Stimulated activated CD8-positive, alpha-beta memory T cell treated with anti-CD3 and anti-CD28 coated beads, Interleukin-15, amount 100 ng/mL, for 48 hours (primary cell): ENCODE data around the gene ZNF664.

Experiments
- DNase-seq, 2 donors: peaks; one replicate each; pipeline ENCODE4 v3.0.0-alpha.2; 2020; ENCODE audit warnings: low read depth in 2 of 2

ZNF664 gene

DNA sequence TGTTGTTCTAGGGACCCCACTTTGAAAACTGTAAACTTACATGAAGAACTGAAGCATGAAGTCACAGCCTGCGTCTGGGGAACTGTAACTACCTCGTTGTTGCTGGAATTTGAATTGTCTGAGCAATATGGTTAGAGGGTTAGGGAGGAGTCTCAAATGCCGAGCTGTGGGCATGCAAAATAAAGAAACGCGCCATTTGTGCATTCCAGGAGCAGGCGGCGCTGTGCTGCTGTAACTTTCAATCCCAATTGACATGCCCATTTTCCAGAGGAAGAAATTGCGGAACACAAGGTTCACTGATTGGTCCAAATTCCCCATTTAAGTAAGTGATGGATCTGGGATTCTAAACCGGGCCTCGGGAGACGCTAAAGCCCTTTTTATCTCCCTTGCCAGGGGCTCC is 61.3 kb downstream of the ZNF664 start:
- DNase-seq: no peak

DNA sequence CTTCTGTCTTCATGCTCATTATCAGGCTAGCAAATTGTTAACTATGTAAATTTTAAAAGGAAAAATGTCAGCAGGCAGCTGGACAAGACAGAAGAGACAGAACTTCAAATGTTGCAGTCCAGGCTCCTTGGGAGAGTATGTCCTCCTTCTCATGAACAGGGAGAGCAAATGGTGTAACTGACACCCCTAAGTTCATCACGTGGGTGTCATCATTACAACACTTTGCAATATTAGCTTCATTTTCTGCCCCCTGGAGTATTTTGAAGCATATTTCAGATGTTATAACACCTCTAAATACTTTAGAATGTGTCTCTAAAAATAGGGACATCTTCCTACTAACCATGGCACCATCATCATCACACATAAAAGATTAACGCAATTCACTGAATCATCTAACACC is 62.1 kb downstream of the ZNF664 start:
- no peak for DNase-seq

DNA sequence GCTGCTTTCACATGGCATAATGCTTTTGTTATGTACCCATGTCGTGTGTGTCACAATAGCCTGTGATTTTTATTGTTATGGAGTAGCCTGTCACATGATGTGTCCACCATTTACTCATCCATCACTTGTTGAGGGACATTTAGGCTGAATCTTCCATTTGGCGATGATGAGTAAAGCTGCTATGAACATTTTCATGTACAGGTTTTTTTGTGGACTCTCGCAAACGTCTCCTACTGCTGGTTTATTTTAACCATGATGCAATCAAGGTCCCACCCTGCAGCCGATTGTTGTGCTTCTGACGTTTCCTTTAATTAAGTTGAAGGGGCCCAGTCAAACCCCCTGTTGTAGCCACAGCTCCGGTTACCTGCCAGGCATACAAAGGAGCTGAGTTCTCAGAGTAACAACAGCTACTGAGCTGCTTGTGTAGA is 63.2 kb downstream of the ZNF664 start:
- no peak for DNase-seq

DNA sequence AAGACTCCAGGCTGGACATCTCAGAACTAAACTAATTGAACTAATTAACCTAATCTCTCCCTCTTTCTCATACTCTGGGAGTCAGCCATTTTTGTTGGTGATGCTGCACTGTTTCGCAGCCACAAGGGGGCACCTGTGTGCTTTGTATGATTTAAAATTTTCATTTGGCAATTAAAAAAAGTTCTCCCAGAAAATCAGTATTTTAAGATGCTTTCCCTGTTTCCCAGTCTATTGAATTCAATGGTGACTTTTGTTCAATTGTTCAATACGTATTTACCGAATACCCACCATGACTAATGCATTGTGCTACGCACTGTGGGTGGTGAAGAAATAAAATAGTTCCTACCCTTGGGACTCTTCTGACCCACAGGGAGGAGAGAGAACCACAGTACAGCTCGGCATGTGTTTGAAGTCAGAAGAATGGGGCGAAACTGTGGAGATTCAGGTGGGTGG is 63.7 kb downstream of the ZNF664 start:
- no peak for DNase-seq

DNA sequence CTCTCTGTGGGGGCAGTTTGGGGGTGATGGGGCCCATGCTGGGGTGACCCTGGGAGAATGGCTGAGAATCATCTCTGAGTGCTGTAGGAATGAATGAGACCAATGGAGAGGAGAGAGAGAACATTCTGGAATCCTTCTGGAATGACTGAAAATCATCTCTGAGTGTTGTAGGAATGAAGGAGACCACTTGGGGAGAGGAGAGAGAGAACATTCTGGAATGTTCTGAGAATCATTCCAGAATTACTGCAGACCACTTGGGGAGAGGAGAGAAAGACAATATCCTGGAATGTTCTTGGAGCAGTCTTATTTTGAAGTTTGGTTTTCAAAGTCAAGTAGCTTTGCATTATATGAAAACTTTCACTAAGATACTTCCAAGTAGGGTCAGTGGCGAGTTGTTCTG is 64.3 kb downstream of the ZNF664 start:
- DNase-seq: no peak

DNA sequence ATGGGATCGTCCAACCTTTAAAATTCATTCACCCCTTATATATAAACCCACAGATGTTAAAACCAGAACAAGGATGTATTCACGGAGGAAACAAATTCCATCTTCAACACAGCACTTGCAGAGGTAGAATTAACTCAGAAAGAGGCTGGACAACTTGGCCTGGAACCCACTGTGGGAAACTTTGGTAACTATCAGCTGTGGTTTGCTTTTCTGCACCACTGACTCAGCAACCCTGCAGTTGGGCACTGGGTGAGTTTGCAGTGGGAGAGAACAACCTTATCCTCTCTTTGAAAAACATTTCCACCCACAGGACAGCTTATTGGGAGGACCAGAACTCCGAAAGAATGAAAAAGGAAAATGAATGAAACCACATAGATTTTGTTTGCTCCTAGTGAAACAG is 66.3 kb downstream of the ZNF664 start:
- DNase-seq: no peak

DNA sequence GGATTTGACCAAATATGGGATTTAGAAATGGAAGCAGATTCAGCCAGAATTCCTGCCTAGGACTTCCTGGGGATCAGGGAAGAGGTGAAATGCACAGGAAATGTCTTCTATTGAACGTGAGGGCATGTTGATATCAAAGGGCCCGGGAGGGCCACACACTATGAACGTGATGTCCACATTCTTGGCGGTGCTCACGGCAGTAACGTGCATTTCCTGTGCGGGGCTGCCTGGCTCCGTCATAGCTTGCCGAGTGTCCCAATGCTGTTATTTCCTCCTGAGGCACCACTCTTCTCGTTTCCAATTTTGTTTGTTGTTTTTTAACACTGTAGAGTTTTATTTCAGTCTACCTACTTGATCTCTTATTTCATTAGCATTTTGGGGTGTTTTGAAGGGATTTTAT is 67.3 kb downstream of the ZNF664 start:
- DNase-seq: no peak

DNA sequence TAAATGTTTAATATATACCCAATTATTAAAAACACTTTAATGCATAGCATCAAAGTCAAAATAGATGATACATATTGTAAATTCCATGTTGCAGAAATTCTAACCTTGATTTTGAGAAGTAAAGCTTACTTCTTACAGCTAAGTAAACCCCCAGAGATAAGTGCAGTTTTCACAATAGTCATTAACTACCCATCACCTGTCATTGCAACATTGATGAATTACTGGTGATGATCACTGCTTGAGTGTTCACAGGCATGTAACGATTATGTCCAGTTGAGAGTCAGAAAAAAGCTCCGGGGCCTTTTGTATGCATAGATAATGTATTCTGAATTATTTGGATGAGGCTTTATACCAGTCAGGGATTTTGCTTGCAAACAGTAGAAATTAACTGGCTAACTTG is 67.7 kb downstream of the ZNF664 start:
- DNase-seq: no peak

DNA sequence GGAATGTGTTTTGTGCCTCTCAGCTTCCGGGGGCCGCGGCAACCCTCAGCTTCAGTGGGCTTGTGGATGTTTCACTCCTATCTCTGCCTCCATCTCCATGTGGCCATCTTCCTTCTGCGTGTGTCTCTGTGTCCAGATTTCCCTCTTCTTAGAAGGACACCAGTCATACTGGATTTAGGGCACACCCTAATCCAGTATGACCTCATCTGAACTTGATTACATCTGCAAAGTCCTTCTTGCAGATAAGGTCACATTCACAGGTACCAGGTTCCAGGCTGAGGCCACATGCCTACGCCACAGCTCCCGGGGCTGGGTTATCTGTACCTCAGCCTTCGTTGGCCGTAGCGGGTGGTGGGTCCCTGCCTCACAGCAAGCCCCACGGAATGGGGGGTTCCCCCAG is 68.9 kb downstream of the ZNF664 start:
- DNase-seq: no peak

DNA sequence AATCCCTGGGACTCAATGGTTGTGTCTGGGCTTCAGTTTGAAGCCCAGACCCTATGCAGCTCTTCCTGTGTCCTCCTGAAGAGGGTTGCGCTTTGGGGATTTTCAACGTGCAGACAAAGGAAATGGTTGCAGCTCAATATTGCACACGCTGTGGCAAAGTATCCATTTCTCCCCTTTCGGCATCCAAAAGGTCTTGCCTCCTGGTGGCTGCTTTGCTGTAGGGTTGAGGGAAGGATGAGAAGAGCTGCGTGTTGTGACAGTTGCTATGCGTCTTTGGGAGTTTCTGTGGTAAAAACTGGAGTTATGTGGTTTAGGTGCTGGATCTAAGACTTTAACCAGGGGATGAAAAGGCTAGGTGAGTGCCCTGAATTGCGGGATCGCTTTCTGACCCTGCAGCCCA is 71.0 kb downstream of the ZNF664 start:
- DNase-seq: no peak

DNA sequence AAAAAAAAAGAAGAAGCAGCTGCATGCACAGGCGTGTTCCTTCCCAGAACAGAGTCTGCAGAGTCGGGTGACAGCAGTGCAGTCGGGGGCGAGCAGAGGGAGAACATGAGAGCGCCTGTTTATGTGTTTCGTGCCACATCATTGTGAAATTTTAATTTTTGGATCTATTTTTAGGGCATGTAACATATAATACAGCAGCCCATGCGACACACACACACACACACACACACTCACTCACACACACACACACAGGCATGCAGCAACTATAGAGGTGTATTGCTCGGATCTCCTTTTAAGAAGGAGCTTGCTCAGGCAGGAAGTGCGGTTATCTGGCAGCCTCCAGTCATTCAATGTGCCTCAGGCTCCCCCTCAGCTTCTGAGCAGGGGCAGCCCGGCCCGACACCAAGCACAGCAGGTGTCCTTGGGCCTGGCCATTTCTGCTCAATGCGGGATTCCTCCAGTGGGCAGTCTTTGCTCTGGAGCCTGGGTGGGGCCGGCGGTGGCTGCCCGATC is 71.8 kb downstream of the ZNF664 start:
- DNase-seq: no peak

DNA sequence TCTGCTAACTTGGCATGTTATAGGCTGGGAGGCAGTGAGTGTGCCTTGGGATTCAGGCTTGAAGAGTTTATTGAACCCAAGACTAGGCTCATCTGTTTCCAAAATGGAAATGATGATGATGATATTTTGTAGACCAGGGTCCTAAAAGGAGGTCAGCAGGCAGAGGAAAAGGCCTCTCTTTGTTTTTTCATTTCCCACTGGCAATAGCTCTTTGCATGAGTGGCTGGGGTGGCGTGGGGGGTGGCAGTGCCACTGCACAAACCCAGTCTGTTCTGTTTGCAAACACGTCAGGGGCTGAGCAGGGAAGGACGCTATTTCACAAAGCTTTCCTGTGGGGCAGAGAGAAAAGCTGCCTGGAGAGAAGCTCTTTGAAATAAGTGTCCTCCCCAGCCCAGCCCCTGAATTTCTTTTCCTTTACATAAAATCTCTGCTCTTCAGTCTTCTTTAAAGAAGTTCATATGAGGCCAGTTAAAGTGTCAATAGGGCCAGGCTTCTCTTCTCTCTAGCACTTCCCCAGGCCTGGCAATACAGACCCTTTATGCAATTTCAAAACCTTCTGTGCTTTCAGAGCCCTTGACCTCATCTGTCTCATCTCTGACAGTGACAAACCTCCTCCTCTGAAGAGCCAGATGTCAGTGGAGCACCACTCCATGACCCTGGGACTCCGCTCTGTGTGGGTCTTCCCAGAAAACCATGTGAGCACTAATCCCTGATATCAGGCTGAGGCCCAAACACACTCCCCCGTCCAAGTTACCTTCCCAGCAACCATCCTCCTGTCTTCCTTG is 72.8 kb downstream of the ZNF664 start:
- DNase-seq: no peak

DNA sequence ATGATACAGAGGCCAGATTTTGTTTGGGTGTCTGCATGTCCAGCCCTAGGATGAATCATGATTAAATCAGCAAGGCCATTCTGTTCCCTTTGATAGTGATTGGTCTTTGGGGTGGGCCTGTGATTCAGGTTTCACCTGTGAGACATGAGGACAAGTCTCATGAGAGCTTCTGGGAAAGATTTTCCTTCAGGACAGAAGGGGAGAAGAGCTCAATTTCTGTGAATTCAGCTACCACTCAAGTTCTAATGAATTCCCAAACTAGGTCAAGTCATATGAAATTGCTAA is 73.4 kb downstream of the ZNF664 start:
- no peak for DNase-seq

DNA sequence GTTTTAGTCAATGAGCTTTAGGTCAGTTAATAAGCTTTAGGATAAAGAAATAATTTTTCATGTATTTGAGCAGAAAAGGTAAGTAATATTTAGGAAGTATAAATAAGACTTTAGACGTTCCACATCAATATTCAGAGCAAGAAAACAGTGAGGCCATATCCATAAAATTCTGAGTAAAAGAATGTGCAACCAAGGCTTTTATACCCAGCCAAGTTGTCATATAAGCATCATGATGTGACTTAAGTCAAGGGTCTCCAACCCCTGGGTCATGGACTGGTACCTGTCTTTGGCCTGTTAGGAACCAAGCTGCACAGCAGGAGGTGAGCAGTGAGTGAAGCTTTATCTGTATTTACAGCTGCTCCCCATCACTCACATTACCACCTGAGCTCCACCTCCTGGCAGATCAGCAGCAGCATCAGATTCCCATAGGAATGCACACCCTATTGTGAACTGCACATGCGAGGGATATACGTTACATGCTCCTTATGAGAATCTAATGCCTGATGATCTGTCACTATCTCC is 74.1 kb downstream of the ZNF664 start:
- no peak for DNase-seq

DNA sequence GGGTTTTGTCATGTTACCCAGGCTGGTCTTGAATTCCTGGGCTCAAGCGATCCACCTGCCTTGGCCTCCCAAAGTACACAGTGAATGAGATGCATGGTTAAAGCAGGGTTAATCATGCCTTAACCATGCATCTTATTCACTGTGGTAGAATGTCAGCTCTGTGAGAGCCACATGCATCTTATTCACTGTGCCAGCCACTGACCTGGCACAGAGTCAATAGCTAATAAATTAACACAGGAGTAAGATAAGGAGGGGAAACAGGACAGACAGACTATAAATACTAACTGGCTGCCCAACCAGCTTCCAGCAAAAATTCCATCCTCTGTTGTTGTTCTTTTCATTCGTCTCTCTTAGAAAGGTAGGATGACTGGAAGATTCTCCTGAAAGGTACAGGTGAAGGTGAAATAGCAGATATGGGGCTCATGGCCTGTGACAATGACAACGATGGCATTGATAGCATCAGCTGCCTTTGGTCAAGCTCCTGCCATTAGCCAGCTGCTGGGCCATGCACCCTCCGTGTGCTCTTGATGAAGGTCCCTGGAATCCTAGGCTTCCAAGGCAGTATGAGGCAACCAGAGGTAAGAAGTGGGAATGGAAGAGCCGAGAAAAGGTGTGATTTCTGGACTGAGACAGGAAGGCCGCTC is 76.6 kb downstream of the ZNF664 start:
- no peak for DNase-seq

DNA sequence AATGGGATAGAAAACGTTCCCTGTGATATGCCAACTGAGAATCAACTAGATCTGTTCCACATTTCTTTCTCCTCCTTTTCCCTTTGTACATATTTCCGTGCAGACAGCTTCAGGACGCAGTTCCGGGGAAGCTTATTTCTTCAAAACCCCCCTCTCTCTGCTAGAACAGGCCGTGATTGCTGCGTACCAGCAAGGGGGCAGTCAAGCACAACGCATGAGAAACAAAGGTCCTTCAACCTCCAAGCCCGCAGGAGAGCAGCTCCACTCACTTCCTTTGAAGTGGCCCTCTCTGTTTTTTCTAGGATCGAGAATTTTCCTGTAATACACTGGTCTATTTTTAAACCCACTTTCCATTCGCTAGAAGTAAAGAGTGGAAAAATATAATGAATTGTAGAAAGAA is 80.8 kb downstream of the ZNF664 start:
- no peak for DNase-seq

DNA sequence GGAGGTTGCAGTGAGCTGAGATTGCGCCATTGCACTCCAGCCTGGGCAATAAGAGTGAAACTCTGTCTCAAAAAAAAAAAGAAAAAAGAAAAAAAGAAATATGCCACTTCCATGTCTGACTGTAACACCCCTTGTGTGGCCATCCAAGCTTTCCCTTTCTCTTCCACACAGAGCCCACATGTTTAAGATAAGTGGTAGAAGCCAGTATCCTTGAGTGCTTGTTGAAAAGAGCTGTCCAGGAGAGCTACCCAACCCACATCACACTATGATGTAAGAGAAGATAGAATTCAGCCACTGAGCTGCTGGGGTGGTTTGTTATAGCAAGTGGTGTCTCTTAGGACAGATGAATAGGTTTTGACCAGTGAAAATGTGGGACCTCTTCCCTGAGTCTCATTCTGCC is 82.1 kb downstream of the ZNF664 start:
- DNase-seq: no peak

DNA sequence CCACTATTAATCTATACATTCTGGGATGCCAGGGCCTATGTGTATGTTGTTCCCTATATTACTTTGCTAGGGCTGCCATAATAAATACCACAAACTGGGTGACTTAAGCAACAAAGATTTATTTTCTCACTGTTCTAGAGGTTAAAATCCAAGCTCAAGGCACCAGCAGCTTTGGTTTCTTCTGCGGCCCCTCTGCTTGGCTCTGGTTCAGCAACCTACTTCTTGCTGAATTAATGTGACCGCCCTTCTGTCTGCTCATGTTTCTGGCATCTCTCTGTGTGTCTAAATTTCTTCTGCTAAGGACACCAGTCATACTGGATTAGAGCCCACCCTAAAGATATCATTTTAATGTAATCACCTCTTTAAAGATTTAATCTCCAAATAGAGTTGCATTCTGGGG is 84.7 kb downstream of the ZNF664 start:
- no peak for DNase-seq

DNA sequence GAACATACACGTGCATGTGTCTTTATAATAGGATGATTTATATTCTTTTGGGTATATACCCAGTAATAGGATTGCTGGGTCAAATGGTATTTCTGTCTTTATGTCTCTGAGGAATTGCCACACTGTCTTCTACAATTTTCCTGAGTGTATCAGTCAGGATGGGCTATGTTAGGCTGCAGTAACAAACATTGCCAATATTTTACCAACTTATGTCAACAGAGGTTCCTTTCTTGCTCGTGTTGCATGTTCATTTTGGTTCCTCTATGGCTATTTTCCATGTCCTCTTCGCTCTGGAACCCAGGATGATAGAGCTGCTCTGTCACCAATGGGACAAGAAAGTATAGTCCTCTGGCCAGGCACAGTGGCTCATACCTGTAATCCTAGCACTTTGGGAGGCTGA is 86.7 kb downstream of the ZNF664 start:
- no peak for DNase-seq
